Thoracic aorta (tissue), 2 donors: Measurements from ENCODE around the gene RASGEF1B. TPM values are rescaled to one million over a fixed set of nuclear protein-coding genes. Genes with fewer than 3 reads are reported as not detected.

ENCODE experiments used
- ATAC-seq: fragments of 150-250 bp; one replicate; pipeline ENCODE4 v1.8.0; 2017; ENCODE audit warnings: low read depth; ENCODE audit not compliant: insufficient number of reproducible peaks, low FRiP score
- DNase-seq: peaks from one replicate; pipeline ENCODE4 v3.0.0-alpha.2; 2020; ENCODE audit warnings: low spot score
- H3K27ac ChIP-seq, 2 donors: fragments of 200-600 bp; sonication (generic); 1 replicate in 1 of 2; 2 replicates in 1 of 2; pipeline ENCODE4 v1.5.1; 2016; ENCODE audit warnings: mild to moderate bottlenecking in 2 of 2, moderate library complexity in 2 of 2
- H3K27me3 ChIP-seq: fragments of 200-600 bp; sonication (generic); replicated peaks from 2 replicates; pipeline ENCODE4 v1.6.0; 2016; ENCODE audit warnings: mild to moderate bottlenecking; ENCODE audit not compliant: insufficient read depth
- H3K36me3 ChIP-seq: fragments of 200-600 bp; sonication (generic); one replicate; pipeline ENCODE4 v1.5.1; 2016
- H3K4me1 ChIP-seq, 2 donors: fragments of 200-600 bp; sonication (generic); 1 replicate in 1 of 2; 2 replicates in 1 of 2; pipeline versions ENCODE4 v1.5.1 to v1.6.0; 2016; ENCODE audit warnings: low read depth in 2 of 2, mild to moderate bottlenecking in 1 of 2; ENCODE audit not compliant: control insufficient read depth in 1 of 2
- H3K4me3 ChIP-seq: fragments of 200-600 bp; sonication (generic); 2 replicates; pipeline ENCODE4 v1.5.1; 2016; ENCODE audit warnings: mild to moderate bottlenecking
- H3K9me3 ChIP-seq: fragments of 200-600 bp; sonication (generic); 2 replicates; pipeline ENCODE4 v1.5.1; 2016
- total RNA-seq, 2 donors: library from RNA; depleted of rRNA; stranded (reverse); fragments of >200 nt; gene quantifications; one replicate each; pipeline versions ENCODE4 v1.1.0 to v1.2.3, GENCODE V29; 2016
- TF ChIP-seq, protein P1 (sequence below): fragments of 200-600 bp; sonication (generic); IDR thresholded peaks from one replicate; pipeline ENCODE4 v1.5.1; 2019; ENCODE audit warnings: antibody characterized with exemption

Gene RASGEF1B
- total RNA-seq, 2 donors from 2014 or later = 24.4 to 42.0 TPM

- ATAC-seq (no peak), DNase-seq (no peak)
- Histone ChIP-seq H3K9me3 (no peaks in the 10 kb centered on the region), H3K4me3 (no peak overlapping the region), H3K27me3 (no peaks in the 10 kb centered on the region), H3K36me3 (no peaks in the 10 kb centered on the region), H3K4me1 (peaks cover 0 to 11% of the 10 kb centered on the region in 2 donors), H3K27ac (no peak overlapping the region)
- TF ChIP-seq, protein P1, sequence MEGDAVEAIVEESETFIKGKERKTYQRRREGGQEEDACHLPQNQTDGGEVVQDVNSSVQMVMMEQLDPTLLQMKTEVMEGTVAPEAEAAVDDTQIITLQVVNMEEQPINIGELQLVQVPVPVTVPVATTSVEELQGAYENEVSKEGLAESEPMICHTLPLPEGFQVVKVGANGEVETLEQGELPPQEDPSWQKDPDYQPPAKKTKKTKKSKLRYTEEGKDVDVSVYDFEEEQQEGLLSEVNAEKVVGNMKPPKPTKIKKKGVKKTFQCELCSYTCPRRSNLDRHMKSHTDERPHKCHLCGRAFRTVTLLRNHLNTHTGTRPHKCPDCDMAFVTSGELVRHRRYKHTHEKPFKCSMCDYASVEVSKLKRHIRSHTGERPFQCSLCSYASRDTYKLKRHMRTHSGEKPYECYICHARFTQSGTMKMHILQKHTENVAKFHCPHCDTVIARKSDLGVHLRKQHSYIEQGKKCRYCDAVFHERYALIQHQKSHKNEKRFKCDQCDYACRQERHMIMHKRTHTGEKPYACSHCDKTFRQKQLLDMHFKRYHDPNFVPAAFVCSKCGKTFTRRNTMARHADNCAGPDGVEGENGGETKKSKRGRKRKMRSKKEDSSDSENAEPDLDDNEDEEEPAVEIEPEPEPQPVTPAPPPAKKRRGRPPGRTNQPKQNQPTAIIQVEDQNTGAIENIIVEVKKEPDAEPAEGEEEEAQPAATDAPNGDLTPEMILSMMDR = no peak
Observed at GRCh38 chr4:81447566-81448229, 24.0 kb downstream of the RASGEF1B start.

DNA sequence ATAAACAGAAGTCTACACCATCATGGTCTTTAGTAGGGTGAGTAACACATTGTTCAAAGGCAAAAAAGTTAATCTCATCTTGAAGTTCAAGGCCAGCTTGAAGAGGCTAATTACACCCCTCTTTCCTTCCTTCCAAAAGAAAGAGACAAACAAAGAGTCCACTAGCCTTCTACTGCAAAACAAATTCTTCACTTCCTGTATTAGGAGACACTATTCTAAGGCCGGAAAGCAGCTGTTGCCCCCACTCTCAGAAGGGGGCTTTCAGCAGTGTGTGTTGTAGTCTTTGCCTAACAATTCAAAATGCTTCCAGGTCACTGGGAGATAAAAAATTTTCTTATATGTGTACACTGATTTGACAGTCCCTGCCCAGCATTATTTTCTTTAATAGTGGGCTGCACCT, 25.1 kb downstream of the RASGEF1B start:
- H3K4me1 ChIP-seq = peaks cover 0 to 4% of the 10 kb centered on the region in 2 donors
- DNase-seq (no peak), ATAC-seq (no peak)
- H3K9me3 ChIP-seq = no peaks in the 10 kb centered on the region
- H3K4me3 ChIP-seq = no peak overlapping the region
- H3K36me3 ChIP-seq = no peaks in the 10 kb centered on the region
- H3K27ac ChIP-seq = no peak overlapping the region
- TF ChIP-seq, protein P1 = no peak
- no peaks in the 10 kb centered on the region for H3K27me3 ChIP-seq

DNA sequence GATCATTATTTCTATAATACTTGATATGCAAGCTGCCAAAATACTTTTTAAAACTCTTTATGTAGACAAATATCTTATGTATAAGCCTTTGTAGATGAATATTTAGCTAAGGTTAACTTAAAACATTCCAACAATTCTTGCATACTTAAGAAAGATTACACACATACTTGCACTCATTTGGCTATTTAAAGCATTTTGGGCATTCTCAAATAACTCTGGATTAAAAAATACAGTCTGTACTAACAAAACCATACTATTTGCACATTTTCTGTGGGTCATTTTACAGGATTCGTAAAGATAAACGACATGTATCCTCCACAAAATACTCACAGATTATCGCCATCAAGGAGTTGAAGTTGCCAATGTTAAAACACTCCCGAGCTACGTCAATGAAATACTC, 26.5 kb downstream of the RASGEF1B start:
- H3K27me3 ChIP-seq = no peaks in the 10 kb centered on the region
- ATAC-seq (no peak), DNase-seq (no peak)
- TF ChIP-seq, protein P1 = no peak
- H3K4me1 ChIP-seq = peaks cover 0 to 4% of the 10 kb centered on the region in 2 donors
- no peak overlapping the region for H3K27ac ChIP-seq
- peaks cover under 1% of the 10 kb centered on the region for H3K36me3 ChIP-seq
- no peaks in the 10 kb centered on the region for H3K9me3 ChIP-seq
- no peak overlapping the region for H3K4me3 ChIP-seq

DNA sequence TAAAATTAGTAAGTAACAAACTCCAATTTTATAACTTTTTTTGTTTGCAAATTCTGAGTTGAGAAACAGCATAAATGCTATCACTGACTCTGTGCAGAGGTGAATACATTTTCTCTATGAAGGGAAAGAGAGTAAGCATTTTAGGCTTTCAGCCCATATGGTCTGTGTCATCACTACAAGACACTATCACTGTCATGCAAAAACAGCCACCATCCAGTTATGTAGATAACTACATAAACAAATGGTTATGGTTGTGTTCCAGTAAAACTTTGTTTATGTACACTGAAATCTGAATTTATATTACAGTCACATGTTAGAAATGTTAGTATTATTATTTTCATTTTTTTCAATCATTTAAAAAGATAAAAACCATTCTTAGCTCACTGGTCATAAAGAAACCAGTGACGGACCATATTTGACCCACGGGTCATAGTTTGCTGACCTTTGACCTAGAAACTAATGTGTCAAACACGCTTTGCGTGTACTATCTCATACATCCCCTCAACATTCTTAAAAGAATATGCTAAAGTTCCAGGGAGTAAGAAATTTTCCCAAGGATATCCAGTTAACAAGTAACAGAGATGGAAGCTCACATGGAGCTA, 29.1 kb downstream of the RASGEF1B start:
- no peak for ATAC-seq
- Histone ChIP-seq H3K4me3 (no peak overlapping the region), H3K36me3 (peaks cover 14% of the 10 kb centered on the region), H3K4me1 (peaks cover 0 to 4% of the 10 kb centered on the region in 2 donors), H3K27me3 (no peaks in the 10 kb centered on the region), H3K9me3 (no peaks in the 10 kb centered on the region), H3K27ac (no peak overlapping the region)
- TF ChIP-seq, protein P1 = no peak
- DNase-seq = no peak

GRCh38 chr4:81440949-81441348, 30.8 kb downstream of the RASGEF1B start:
- Histone ChIP-seq H3K27me3 (no peaks in the 10 kb centered on the region), H3K36me3 (peaks cover 14% of the 10 kb centered on the region), H3K4me3 (no peak overlapping the region), H3K9me3 (no peaks in the 10 kb centered on the region), H3K4me1 (peaks cover 0 to 4% of the 10 kb centered on the region in 2 donors), H3K27ac (no peak overlapping the region)
- TF ChIP-seq, protein P1 = no peak
- ATAC-seq = no peak
- no peak for DNase-seq
